ENCODE data around the gene YJEFN3. TPM values are rescaled to one million over a fixed set of nuclear protein-coding genes. Genes with fewer than 3 reads are reported as not detected.

The YJEFN3 gene
- total and polyA plus RNA-seq, 2 of the 8 experiments (the other 6 are each of a cell fraction or from before 2014, with no cell fraction given) = 5.7 to 9.4 TPM

GRCh38 chr19:19520989-19521388 is 7.7 kb upstream of the YJEFN3 start:
- no peaks in the 10 kb centered on the region; a peak in 3 of 7 replicates for H3K4me1 ChIP-seq (replicated peaks in 1 of 4; ENCODE audit: control insufficient read depth in 3 of 4, insufficient read depth in 4 of 4, low read length in 3 of 4)
- FAIRE-seq = no peak
- H3K79me2 ChIP-seq (ENCODE audit: control insufficient read depth in 1 of 2, insufficient read depth in 2 of 2, low read length in 2 of 2) = peaks cover 0 to 64% of the 10 kb centered on the region in 2 experiments; a peak in 2 of 4 replicates
- no peak overlapping the region for H3K4me2 ChIP-seq (ENCODE audit: insufficient read depth in 1 of 2, low read depth in 2 of 2, low read length in 2 of 2)
- no peak overlapping the region for H3K18ac ChIP-seq (ENCODE audit: extremely low read depth, low read length)
- H3K27ac ChIP-seq (ENCODE audit: low read depth, low read length) = no peak overlapping the region
- no peak overlapping the region for H3K14ac ChIP-seq (ENCODE audit: insufficient read length)
- DNase-seq (ENCODE audit: low read depth in 1 of 2, low spot score in 2 of 2) = no peak
- no peak overlapping the region for H2BK5ac ChIP-seq (ENCODE audit: low read depth, low read length)
- no peak overlapping the region for H3K56ac ChIP-seq (replicated peaks; ENCODE audit: insufficient read length, low read depth, low read length)
- H3K79me1 ChIP-seq (ENCODE audit: low read depth, low read length) = peaks cover 19% of the 10 kb centered on the region
- H2BK12ac ChIP-seq (ENCODE audit: low read depth, low read length) = no peak overlapping the region
- H2AK5ac ChIP-seq (ENCODE audit: low read depth, low read length) = no peak overlapping the region
- 96% methylated on average over 6 of the region's 6 CpGs; no CpG with 5 or more reads in 1 of the 2 experiments for WGBS, 2 experiments (ENCODE audit: extremely low coverage in 1 of 2, insufficient coverage in 1 of 2, insufficient read length in 1 of 2, insufficient replicate concordance in 2 of 2, low coverage in 1 of 2, low lambda C conversion rate in 2 of 2, missing lambda C conversion rate in 1 of 2)
- H2BK120ac ChIP-seq (replicated peaks; ENCODE audit: low read depth, low read length) = no peak overlapping the region
- H4K20me1 ChIP-seq (replicated peaks in 1 of 2; ENCODE audit: control insufficient read depth in 1 of 2, insufficient read depth in 2 of 2, low read length in 2 of 2) = peaks cover 6 to 20% of the 10 kb centered on the region in 2 experiments
- H4K8ac ChIP-seq (ENCODE audit: extremely low read depth, insufficient read depth, low read length) = no peak overlapping the region
- no peak overlapping the region for H2BK15ac ChIP-seq (ENCODE audit: low read length)
- no peak overlapping the region for H3K4ac ChIP-seq (replicated peaks; ENCODE audit: insufficient read length, low read depth, low read length)
- no peak overlapping the region for H3K9ac ChIP-seq (replicated peaks in 1 of 4; ENCODE audit: extremely low read depth in 1 of 4, low read depth in 3 of 4, low read length in 3 of 4)
- no peak overlapping the region for H2BK20ac ChIP-seq (ENCODE audit: low read length)
- H3K23me2 ChIP-seq (ENCODE audit: low read depth, low read length) = no peaks in the 10 kb centered on the region
- H3K27me3 ChIP-seq (replicated peaks in 1 of 4; ENCODE audit: control insufficient read depth in 3 of 4, extremely low read depth in 1 of 4, insufficient read depth in 3 of 4, low read length in 3 of 4) = no peaks in the 10 kb centered on the region
- peaks cover 4 to 26% (median 9%) of the 10 kb centered on the region in 4 experiments; a peak in 6 of 8 replicates for H3K36me3 ChIP-seq (ENCODE audit: control insufficient read depth in 2 of 4, insufficient read depth in 4 of 4, low read length in 3 of 4)
- ChIA-PET CTCF (ENCODE audit: partially characterized antibody) (interaction anchor here (0.7 to 2.1 kb wide), 5 partner anchors 8 to 46 kb away, joined by 3 to 6 read pairs (median 3); partner anchors contain the start of gene YJEFN3), POLR2A (ENCODE audit: partially characterized antibody) (interaction anchor here (0.7 to 6.7 kb wide), 3 partner anchors 9 to 12 kb away, joined by 3 to 34 read pairs (median 3); partner anchors contain the start of gene YJEFN3)
- H3K4me3 ChIP-seq (ENCODE audit: extremely low read depth in 1 of 4, insufficient read depth in 2 of 4, low read depth in 3 of 4, low read length in 4 of 4) = no peak overlapping the region
- no peaks in the 10 kb centered on the region for H3K9me3 ChIP-seq (ENCODE audit: insufficient read depth in 2 of 2, low read depth in 1 of 2, low read length in 1 of 2)
- no peak overlapping the region for H4K91ac ChIP-seq (replicated peaks; ENCODE audit: insufficient read length, low read length)
- H3K23ac ChIP-seq (ENCODE audit: insufficient read length) = no peak overlapping the region
- no peak overlapping the region for H4K5ac ChIP-seq (ENCODE audit: insufficient read length, low read depth, low read length)
- TF ChIP-seq HDAC6 (IDR thresholded peaks at IDR 0.05; ENCODE audit: low read depth, low read length) = no peak
- TF ChIP-seq TEAD4 (IDR thresholded peaks at IDR 0.05; ENCODE audit: low read depth, low read length) = no peak
- no peak for TF ChIP-seq TBP (IDR thresholded peaks at IDR 0.05; ENCODE audit: low read depth, low read length)
- no peak for TF ChIP-seq CHD2 (IDR thresholded peaks at IDR 0.05; ENCODE audit: low read length)
- no peak for TF ChIP-seq BACH1 (IDR thresholded peaks at IDR 0.05; ENCODE audit: low read length)
- no peak for TF ChIP-seq CBX8 (IDR thresholded peaks at IDR 0.05; ENCODE audit: borderline replicate concordance, low read depth, low read length)
- no peak for TF ChIP-seq BRCA1 (IDR thresholded peaks at IDR 0.05; ENCODE audit: low read depth, low read length)
- no peak overlapping the region for H2AFZ ChIP-seq (ENCODE audit: low read length)

All from H1 (cell line).